ENCODE results near the gene DBNL.

Gene DBNL

DNA sequence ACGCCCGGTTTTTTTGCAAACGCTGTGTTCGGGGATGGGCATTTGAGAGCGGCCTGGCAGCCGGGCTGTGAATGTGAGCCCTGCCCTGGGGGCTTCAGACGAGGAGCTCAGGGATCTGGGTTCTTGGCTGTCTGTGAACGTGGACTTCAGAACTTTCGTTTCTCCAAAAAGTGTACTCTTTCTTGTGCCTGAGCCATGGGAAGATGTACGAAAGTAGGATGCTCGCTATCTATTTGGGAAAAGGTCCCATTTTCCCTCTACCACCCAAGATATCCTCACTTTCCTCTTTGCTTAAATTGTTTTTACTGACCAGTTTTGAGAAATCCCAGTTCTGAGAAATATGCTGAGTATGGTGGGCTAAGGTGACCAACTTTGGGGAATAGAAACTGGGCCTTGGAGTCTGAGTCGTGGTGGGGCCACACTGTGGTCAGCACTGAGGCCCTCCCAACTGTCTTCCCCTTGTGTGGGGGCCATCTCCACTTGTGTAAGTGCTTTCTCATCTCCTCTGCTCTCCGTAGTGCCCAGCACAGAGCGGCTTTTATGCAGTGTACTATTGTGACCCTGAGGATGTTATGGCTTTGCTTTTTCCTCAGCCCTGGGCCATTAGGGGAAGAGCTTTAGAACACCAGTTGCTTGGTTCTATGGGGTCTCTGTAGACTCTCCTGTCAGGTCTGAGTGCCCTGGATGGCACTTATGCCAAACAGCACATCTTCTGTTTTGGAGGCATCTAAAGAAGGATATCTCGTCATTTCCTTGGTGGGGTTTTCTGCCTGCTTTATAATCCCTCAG lies 918 bp downstream of the DBNL start:
- FAIRE-seq, result no peak

DNA sequence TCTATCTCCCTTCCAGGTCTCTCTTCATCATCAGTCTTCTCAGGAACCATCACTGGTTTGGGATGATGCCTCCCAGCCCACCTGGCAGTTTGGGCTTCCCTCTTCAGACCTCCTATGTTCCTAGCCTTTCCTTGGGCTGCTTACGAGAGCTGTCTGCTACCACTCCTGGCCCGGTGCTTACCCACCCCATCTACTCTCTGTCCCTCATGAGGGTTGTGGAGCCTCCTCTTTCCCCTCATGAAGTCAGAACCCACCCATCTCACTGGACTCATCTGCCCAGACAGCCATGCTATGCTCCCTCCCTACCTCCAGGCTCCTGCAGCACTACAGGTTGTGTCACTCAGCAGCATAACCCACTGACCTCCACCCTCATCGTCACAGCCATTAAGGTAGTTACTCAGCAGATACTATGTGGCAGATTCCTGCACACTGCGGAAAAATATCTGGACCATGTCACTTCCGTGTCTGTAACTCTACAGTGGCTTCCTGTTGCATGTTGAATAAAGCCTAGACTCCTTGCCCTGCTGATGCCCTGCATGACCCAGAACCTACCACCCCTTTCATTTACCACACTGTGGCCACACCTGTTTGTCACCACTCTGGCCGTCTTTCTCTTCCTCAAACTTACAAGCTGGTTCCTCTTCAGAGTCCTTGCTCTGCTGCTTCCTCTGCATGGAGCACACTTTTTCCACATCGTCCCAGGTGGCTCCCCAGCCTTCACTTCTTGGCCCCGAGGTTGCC lies 2.0 kb downstream of the DBNL start:
- FAIRE-seq, result no peak

DNA sequence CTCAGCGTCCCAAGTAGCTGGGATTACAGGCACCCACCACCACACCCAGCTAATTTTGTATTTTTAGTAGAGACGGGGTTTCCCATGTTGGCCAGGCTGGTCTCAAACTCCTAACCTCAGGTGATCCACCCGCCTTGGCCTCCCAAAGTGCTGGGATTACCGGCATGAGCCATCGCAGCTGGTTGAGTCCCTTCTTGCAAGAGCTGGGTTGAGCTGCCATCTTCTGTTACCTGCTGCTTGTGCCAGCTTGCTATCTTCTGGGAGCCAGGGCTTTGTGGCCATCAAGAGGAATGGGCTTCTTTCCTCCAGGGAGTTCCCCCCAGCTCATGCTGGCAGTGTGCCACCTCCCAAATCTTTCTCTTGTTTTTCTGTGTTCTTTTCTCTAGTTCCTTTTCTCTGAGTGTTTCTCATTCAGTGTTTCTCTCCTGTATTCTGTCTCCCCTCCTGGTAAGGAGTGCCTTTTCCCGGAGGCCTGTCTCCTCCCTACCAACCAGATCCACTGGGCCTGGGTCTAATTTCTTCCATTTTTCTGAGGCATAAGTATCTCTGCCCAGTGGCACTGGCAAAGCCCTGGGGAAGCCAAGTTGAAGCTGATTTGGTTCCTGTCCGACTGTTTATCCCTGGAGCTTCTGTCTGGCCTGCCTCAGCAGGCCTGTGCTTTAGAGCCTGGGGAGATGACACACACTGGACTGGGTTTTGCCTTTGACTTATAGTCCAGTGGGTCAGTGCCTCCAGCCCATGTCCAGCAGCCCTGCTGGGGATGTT lies 3.7 kb downstream of the DBNL start:
- no peak for FAIRE-seq

GRCh38 chr7:44050121-44050914 lies 5.8 kb downstream of the DBNL start:
- no peak for FAIRE-seq

DNA sequence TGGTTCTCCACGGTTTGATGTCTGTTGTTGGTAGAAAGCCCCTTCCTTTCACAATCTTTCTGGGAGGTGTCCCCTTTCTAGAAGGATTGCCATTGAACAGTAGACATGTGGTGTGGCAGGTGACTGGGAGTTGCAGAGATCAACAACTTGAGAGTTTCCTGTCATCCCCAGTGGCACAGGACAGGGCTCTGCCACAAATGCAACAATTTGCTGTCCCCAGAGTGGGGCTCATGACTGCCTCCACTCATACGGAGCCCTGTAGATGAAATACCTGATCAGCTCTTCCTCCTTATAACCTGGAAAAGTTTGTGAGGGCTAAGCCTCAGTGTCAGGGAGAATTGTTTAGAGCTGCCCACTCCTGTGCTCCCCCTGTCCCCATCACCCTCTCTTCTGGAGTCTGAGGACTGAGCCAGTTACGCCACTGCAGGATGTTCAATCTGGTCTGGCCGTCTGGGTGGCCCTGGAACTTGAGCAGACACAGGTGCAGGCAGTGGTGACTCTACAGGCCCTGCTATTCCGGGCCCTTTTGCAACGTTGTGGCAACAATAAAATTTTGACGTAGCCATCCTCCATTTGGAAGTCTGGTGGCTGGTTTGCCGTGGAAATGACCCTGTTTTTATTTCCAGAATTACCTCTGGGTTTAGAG lies 6.5 kb downstream of the DBNL start:
- FAIRE-seq, result no peak

GRCh38 chr7:44051611-44052220 lies 7.2 kb downstream of the DBNL start:
- no peak for FAIRE-seq

DNA sequence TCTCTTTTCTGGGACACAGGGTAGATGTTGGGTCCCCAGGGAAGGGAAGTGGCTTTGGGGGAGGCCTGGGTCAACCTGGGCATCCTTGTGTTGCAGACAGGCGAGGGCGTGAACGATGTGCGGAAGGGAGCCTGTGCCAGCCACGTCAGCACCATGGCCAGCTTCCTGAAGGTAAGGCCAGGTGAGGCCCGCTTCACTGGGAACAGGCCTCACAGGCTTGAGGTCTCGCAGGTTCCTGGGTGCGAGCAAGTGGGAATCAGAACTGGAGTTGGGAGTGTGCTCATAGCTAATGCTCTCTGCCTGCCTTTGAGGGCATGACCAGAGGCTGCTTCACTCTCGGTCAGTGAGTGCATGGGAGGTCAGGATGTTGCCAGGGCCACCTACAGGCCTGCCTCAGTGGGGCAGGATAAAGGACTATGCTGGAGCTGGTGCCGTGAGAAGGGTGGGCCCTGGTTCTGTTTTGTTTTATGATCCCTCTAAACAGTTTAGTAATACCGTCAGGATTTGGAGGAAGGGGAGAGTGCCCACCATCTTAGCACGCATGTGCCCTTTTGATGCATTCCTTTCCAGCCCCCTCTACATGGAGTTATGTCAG lies 8.4 kb downstream of the DBNL start:
- no peak for FAIRE-seq

DNA sequence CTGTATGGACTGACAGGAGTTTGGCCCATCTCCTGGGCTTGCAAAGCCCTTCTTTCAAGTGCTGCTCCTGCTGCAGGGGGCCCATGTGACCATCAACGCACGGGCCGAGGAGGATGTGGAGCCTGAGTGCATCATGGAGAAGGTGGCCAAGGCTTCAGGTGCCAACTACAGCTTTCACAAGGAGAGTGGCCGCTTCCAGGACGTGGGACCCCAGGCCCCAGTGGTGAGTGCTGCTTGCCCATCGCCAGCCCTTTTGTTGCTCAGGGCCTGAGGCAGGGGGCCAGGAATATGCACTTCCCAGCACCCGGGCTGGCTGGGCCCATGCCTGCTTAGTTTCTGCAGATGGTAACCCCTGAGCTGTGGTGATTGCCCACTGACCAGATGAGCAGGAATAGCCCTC lies 12.2 kb downstream of the DBNL start:
- FAIRE-seq, result no peak

GRCh38 chr7:44057181-44057848 lies 12.8 kb downstream of the DBNL start:
- FAIRE-seq, result no peak

DNA sequence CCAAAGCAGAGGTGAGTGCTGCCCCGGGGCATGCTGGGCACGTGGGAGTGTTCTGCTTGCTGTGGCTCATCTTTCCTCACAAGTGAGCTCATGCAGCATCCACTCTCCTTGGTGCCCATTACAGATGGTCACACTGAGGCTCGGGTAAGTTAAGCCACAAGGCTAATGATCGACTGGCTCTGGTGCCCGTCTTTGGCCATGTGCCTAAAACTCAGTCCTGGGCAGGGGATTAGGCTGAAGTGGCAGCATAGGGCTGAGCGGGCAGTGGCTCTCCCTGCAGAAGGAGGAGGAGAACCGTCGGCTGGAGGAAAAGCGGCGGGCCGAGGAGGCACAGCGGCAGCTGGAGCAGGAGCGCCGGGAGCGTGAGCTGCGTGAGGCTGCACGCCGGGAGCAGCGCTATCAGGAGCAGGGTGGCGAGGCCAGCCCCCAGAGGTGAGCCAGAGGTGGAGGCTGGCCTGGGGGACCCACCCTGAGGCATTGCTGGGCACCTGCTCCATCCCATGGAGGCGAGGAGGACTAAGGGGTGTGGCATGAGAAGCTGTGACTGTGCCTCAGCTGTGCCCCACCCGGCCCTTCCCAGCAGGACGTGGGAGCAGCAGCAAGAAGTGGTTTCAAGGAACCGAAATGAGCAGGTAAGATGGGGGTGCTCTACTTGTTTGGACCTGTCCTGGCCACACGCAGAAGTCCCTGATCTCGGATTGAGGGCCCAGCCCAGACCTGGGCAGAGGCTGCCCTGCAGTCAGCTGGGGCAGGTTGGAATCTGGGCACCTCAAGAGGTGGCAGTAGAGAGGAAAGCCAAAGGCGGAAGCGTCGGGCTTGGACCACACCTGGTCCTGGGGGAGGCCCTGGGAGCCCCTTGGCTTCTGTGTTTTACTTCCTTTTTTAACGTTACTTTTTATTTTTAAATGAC lies 13.6 kb downstream of the DBNL start:
- FAIRE-seq, result no peak

DNA sequence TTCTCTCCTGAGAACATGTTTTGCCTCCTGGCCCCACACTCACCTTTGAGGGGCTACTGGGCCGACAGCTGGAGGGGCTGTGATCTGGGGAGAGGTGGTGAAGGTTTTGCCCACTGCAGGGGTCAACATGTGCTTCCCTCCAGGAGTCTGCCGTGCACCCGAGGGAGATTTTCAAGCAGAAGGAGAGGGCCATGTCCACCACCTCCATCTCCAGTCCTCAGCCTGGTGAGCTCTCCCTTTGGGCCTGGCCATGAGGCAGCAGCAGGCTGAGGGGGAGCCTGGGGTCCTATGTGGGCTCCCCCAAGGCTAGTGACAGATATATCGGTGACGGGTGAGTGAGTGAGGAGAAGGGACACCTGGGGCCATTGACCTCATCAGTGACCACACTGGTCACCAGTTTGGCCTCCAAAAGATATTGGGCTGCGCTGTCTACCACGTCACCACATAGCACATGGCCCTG lies 14.3 kb downstream of the DBNL start:
- FAIRE-seq, result no peak

- no peak for FAIRE-seq
Measured at GRCh38 chr7:44059219-44060090, 15.0 kb downstream of the DBNL start.

GRCh38 chr7:44060091-44060947 lies 15.8 kb downstream of the DBNL start:
- FAIRE-seq, result no peak

- no peak for FAIRE-seq
Measured at GRCh38 chr7:44060948-44061644, 16.6 kb downstream of the DBNL start.

DNA sequence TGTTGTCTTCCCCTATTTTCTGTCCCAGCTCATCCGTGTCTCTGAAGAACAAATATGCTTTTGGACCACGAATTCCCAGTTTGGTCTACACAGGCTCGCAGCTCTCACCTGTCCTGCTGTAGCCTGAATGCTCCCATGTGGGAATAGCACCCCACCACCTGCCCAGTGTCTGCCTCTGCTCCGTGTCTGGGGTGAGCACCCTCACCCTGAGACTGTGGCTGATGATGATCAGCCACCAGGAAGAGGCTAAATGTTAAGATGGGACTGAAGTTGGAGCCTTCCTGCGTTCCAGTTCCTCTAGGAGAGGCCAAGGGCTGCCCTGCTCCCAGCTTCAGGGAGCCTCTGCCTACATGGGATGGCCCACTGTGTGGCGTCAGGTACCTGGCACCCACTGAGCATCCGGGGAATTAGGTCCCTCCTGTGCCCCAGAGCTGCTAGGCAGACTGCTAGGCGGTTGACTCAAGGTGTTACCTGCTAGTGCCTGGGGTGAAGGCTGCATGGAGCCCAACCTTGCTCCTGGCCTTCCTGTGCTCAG lies 17.2 kb downstream of the DBNL start:
- no peak for FAIRE-seq

DNA sequence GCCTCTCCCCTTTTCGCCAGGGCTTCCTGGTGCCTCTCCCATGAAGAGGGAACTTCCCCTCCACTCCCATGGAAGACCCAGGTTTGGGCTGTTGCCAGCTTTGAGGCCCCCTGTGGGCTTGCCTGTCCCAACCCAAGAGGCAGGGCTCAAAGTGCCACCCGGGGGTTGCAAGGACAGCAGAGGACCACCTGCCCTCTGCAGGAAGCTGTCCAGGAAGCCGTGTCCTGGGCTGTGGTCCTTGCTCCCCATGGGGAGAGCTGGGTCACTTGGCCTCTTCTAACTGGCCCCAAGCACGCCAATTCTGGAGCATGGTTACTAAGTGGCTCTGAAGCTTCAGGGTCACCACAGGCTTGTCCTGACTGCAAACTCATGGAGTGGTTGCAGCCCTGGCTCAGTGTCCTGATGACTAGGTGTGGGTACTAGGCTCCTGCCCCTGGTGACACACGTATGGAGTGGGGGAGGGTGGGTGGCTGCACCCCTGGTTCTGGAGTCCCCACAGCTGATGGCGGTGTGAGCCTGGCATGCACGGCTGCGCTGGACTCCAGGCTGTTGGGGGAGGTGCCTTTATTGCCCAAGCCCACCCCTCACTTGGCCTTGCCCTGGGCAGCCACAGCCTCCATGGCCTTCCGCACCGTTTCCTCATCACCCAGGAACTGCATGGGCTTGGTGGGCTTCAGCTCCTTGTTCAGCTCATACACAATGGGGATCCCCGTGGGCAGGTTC lies 17.8 kb downstream of the DBNL start:
- no peak for FAIRE-seq
